Stimulated activated CD8-positive, alpha-beta memory T cell treated with anti-CD3 and anti-CD28 coated beads, Interleukin-15, amount 100 ng/mL, for 48 hours (primary cell): ENCODE results near the gene LYPLA2.
"Not testable (repeated sequence)": the region's sequence is repeated elsewhere in the genome, so short reads cannot be mapped to it uniquely, and the experiment has no call there.

ENCODE experiments used
- DNase-seq, 2 donors: peaks; one replicate each; pipeline ENCODE4 v3.0.0-alpha.2; 2020; ENCODE audit warnings: low read depth in 2 of 2

LYPLA2 gene

GRCh38 chr1:23779826-23780371 is 11.0 kb upstream of the LYPLA2 start:
- DNase-seq, result no peak

GRCh38 chr1:23783141-23783540 is 7.8 kb upstream of the LYPLA2 start:
- DNase-seq, result not testable (repeated sequence)

- DNase-seq, result no peak
Measured at GRCh38 chr1:23784846-23785245, 6.1 kb upstream of the LYPLA2 start.

DNA sequence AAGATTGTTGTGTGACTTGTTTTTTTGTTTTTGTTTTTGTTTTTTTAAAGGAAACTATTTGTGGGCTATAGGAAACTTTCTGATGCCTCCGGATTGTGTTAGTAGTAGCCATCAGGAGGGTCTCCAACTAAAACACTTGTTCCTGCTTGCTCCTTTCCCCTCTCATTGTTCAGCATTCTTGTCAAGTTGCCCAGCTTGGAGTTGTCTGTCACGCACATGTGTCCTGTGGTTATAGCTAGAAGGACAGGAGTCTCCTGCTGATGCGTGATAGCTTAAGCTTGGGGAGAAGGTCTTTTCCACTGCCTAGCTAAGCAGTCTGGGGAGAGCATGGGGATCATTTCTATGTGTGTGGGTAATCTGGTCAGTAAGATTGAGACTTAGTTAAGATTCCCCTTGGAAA is 3.2 kb upstream of the LYPLA2 start:
- DNase-seq, result no peak

GRCh38 chr1:23788695-23789094 is 2.2 kb upstream of the LYPLA2 start:
- no peak for DNase-seq

DNA sequence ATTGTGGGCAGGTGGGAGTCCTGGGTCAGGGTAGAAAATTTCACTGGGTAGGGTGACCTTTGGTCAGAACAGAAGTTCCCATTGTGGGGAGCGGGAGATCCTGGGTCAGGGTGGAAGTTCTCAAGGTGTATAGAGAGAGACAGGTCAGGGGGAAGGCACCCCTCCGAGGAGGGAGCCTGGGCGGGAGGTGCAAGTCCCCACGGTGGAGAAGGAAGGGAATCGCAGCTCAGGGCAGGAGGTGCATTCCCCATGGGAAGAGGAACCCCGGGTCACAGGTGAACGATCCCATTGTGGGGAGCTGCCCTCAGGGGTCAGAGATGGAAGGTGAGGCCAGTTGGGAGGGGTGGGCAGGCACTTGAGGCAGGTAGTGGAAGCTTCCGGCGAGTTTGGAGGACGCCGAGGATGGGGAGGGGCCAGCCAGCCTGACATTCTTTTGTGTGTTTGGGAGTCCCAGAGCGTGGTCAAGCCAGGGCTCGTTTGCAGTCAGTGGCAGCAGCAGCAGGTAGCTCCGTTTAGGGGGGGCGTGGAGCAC is 637 bp downstream of the LYPLA2 start:
- no peak for DNase-seq

DNA sequence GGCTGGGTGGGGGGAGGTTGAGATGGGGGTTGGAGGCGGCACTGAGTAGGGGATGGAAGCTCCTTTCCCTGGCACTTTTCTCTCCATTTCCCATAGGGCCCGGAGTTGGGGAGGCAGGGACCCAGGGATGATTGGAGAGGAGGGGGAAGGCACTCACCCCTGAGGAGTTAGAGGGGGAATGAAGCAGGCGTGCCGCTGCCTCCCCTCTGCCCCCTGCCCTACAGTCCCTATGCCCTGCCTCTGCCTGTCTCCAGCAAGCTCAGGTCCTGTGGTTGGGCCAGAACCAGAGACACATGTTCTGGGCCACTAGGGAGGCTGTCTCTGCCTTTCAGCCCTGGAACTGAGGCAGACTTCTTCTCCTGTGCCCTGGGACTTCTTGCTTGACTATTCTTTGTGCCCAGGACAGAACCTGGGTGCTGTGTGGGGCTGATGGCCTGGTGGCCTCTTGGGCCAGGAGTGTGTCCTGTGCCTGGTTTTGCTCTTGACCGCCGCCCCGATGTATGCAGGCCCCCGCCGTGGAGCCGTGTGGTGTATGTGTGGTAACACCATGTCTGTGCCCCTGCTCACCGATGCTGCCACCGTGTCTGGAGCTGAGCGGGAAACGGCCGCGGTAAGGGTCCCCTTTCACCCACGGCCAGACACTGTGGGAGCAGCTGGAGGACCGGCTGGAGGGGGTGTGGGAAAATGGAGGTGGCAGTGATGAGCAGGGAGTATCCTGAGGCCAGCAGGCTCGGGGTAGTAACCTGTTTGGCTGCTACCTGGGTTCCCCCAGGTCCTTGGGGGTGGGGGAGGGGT is 1.4 kb downstream of the LYPLA2 start:
- DNase-seq, result no peak

DNA sequence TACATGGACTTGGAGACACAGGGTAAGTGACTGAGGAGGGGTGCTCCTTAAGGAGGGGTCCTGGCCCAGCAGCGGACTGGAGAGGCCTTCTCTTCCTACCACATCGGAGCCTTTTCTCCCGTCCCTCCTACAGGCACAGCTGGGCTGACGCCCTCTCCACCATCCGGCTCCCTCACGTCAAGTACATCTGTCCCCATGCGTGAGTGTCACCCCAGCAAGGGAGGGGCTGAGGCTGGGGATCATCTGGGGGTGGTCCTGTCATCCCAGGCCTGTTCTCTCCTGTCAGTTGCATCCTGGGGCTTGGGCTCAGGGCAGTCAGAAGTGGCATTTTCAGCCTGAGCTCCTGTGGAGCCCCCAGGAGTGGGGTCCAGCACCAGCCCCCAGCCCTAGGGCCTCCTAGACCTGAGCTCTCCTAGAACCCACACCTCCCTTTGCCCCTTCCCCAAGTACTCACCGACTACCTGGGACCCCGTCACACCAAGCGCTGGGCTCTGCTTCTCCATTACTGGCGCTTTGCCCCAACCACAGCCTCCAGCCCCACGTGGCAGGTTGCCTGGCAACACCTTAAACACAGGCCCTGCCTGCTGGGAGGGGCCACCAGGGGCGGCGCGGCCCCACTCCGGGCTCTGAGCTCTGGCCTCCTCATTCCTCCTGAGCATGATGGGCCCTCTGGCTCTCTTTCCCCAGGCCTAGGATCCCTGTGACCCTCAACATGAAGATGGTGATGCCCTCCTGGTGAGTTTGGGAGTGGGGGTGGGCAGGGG is 2.3 kb downstream of the LYPLA2 start:
- DNase-seq, result no peak

GRCh38 chr1:23793861-23794731 is 3.2 kb downstream of the LYPLA2 start:
- no peak for DNase-seq

GRCh38 chr1:23794732-23795182 is 3.8 kb downstream of the LYPLA2 start:
- not testable (repeated sequence) for DNase-seq

- DNase-seq, result no peak
Measured at GRCh38 chr1:23795676-23796465, 4.9 kb downstream of the LYPLA2 start.

GRCh38 chr1:23796466-23797271 is 5.7 kb downstream of the LYPLA2 start:
- no peak for DNase-seq

GRCh38 chr1:23797478-23798448 is 6.8 kb downstream of the LYPLA2 start:
- no peak for DNase-seq

GRCh38 chr1:23798662-23799142 is 7.8 kb downstream of the LYPLA2 start:
- DNase-seq, result no peak

DNA sequence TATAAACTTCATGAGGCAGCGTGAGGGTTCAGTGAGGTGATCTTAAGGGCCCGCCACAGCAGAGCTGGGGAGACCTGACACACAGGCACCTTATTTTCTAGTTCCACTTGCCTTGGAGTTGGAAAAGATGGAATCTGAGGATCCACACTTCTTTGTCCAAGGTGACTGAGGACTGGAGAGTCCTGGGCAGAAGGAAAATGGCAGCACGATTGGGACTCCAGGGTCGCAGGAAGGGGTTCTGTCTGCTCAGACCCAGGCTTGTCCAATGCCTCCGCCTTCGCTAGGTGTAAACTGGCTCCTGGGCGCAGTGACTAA is 8.3 kb downstream of the LYPLA2 start:
- no peak for DNase-seq

DNA sequence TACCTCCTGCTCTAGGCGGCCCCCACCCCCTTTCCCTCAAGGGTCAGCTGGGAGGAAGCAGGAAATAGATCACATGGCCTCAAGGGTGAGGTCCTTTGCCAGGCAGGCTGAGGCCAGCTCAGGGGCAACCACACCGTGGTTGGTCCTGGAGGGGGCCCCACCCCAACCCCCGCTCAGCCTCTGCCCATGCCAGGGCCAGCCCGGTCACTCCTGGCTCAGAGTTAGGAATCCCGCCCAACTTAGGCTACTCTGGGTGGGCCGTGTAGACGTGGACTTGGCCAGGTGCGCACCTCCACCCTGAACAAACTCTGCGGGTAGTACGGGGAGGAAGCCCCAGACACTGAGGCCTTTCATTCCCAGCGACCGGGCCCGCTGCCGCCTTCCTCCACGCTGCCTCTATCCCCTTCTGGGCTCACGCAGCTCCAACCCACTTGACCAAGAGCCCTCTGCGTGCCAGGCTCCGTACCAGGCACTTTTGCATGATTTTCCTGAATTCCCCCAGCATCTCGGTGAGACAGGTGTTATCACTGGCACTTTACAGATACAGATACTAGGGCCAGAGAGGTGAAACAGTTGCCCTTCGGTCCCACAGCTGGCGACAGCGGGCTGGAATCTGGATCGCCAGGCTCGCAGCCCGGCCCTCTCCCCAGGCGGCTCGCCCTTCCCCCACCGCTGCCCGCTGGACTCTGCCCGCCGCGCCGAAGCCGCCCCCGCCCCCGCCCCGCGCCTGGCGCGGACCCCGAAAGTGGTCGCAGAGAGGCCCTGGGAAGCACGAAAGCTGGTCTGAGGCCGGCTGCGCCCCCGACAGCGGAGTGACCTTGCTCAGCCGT is 8.8 kb downstream of the LYPLA2 start:
- peak in 1 of 2 donors; percentile 54 for DNase-seq

GRCh38 chr1:23800400-23801337 is 9.7 kb downstream of the LYPLA2 start, which contains the start of gene GALE:
Gene GALE, minus strand, starts transcription at chr1:23800754. Its CDS starts 1,747 bp downstream, at chr1:23799007.
- peak; percentile 97 for DNase-seq
